ENCODE data around the gene MFGE8.

The MFGE8 gene

DNA sequence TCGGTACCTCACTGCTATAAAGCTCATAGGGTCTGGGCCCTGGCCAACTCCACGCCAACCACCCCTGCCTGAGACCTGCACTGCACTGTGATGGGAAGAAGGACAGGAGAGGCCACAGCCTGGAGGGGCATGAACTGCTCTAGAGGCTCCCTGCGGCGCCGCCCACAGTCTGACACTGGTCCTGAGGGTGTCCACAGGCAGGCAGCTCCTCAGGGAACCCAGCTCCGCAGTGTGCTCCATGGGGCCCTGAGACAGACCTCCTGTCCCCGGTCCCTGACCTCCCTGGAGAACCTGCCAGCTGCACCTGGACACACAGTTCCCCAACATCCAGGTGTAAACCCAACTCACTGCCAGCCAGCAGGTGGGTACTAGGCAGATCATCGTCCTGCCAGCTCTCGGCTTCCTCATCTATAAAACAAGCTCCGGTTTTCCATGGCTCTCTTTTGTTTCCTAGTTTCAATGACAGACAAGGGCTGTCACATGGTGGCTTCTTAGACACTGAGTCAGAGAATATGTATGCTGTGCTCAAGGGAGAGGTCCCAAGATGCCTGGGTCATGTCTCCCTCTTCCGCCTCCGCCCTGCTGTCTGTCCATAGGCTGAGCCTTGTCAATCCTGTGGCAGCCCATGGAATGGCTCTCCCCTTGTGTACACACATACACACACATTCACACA is 12.7 kb downstream of the MFGE8 start:
- DNase-seq (ENCODE audit: low read depth in 1 of 2, low spot score in 1 of 2), result no peak

DNA sequence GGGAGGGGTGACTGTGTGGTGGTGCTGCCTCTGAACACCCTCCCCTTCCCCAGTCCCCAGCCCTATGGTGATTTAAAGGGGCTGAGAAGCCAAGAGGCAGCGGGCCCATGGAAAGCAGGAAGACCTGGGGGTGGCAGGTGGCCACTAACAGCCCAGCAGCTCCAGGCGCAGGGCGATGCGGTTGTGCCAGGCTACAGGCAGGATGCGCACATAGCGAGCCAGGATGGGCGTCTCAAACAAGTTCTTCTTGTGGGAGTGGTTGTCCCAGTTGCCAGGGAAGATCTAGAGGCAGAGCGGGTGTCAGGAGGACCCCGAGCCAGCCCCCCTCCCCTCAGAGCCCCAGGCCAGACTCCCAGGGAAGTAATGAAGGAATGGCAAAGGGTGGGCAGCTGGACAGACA is 13.9 kb downstream of the MFGE8 start:
- DNase-seq (ENCODE audit: low read depth in 1 of 2, low spot score in 1 of 2), result no peak

DNA sequence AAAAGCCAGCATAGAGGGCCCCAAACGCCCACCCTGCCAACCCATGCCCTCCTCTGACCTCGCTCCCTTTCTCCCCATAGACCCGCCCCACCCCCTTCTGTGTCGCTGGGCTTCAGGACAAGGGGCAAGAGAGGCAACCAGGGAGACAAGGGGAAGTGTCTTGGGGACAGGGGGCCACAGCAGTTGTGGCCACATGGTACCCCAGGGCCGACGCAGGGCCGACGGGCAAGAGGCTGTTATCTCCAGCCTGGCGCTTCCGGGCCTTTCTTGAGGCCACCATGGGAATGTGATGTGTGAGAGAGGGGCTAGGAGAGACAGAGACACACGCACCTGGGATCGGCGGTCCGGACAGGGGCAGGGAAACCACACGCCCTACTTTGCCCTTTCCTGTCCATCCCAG is 14.4 kb downstream of the MFGE8 start:
- no peak for DNase-seq (ENCODE audit: low read depth in 1 of 2, low spot score in 1 of 2)

DNA sequence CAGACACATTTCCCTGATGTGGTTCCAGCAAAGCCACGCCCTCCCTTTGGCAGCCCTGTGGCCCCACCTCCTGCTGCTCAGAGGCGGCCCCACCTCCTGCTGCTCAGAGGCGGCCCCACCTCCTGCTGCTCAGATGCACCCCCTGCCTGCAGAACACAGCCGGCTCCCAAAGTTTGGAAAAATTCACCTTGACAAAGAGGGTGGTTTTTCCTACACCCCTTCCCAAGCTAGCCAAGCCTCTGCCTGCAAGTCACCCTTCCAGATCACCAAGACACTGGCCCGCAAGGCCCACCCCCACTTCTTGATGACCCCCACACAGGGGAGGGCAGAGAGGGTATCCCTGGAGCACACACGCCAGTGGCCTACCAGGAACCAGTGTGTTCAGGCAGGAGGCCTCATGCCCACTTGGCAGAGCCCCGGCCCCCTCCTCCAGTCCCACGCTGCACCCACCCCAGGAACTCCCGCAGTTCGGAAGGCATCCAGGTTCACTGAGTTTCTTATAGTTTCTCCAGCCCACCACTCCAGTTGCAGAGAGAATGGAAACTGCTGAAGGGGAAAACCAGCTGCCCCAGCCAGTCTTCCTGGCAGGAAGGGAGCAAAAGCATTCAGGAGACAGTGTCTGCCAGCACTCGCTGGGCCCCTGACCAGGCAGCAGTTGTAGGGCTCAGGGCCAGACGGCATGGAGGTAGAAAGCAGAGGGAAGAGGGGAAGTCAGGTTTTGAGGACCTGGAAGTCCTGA is 15.6 kb downstream of the MFGE8 start:
- DNase-seq (ENCODE audit: low read depth in 1 of 2, low spot score in 1 of 2), result peak; percentile 61 to 62

GRCh38 chr15:88897142-88897455 is 16.1 kb downstream of the MFGE8 start:
- no peak for DNase-seq (ENCODE audit: low read depth in 1 of 2, low spot score in 1 of 2)

- DNase-seq (ENCODE audit: low read depth in 1 of 2, low spot score in 1 of 2), result no peak
Measured at GRCh38 chr15:88896333-88897033, 16.7 kb downstream of the MFGE8 start.

GRCh38 chr15:88894819-88895767 is 18.1 kb downstream of the MFGE8 start, which contains the start of gene HAPLN3:
Gene HAPLN3, minus strand, starts transcription at chr15:88895544. Its CDS starts 8,246 bp downstream, at chr15:88887298.
- peak; percentile 27 to 32 for DNase-seq (ENCODE audit: low read depth in 1 of 2, low spot score in 1 of 2)

GRCh38 chr15:88894348-88894818 is 18.8 kb downstream of the MFGE8 start:
- peak; percentile 71 to 82 for DNase-seq (ENCODE audit: low read depth in 1 of 2, low spot score in 1 of 2)

DNA sequence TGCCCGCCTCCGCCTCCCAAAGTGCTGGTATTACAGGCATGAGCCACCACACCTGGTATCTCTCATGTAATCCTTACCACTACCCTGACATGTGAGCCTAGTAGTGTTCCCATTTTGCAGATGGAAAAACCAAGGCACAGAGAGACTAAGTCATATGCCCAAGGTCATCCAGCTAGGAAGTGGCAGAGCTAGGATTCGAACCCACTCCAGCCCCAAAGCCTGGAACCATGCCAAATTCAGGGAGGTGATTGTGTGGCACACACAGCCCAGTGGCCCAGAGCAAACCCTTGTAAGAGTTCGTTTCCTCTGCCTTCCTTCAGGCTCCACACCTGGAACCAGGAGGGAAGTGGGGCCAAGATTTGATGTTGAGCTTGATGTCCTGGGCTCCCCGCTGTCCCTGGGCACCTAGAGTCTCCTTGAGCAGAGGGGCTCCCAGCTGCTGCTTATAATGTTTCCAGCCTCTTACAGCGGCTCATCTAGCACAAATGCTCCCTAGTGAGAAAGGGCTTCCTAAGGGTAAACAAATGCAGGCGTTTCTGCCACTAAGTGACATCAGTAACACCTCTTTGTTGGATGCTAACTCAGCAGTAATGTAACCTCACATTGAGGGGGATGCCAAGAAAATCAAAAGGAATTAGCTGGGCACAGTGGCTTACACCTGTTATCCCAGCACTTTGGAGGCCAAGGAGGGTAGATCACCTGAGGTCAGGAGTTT is 21.5 kb downstream of the MFGE8 start:
- no peak for DNase-seq (ENCODE audit: low read depth in 1 of 2, low spot score in 1 of 2)

DNA sequence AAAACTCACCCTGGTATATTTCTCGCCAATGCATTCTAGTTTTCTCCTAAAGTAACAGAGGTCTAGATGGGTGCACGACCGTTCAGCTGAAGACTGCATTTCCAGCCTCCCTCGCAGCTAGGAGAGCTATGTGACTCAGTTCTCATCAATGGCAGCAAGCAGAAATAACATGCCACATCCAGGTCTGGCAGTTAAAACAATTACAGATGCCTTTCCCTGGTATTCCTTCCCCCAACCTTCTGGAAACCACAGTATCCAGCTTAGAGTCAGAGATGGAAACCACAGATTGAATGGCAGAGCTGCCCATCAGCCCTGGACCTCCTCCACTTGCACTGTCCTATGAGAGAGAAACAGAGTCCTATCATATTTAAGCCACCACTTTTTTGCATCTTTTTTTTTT is 22.7 kb downstream of the MFGE8 start:
- no peak for DNase-seq (ENCODE audit: low read depth in 1 of 2, low spot score in 1 of 2)

DNA sequence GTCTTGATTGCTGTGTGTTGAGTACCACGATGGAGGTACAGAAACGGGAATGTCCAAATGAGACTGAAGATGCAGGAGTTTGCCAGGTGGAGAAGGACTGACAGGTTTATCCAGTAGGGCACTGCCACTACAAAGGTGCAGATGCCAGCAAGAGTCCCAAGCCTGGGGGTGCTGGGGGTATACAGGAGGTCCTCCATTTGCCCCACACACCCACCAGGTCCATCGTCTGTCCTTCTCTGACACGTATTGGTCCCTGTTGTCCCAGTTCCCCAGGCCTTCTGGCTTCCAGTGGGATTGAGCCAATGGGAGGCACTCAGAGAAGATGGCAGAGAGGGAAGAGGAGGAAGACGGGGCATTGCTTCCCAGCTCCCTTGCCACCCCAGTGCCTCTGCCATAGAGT is 24.5 kb downstream of the MFGE8 start:
- no peak for DNase-seq (ENCODE audit: low read depth in 1 of 2, low spot score in 1 of 2)

- DNase-seq (ENCODE audit: low read depth in 1 of 2, low spot score in 1 of 2), result no peak
Measured at GRCh38 chr15:88887068-88887580, 26.1 kb downstream of the MFGE8 start.

GRCh38 chr15:88882785-88883184 is 30.4 kb downstream of the MFGE8 start:
- no peak for DNase-seq (ENCODE audit: low read depth in 1 of 2, low spot score in 1 of 2)

- DNase-seq (ENCODE audit: low read depth in 1 of 2, low spot score in 1 of 2), result no peak
Measured at GRCh38 chr15:88881775-88882174, 31.4 kb downstream of the MFGE8 start.

GRCh38 chr15:88880944-88881740 is 32.0 kb downstream of the MFGE8 start:
- no peak for DNase-seq (ENCODE audit: low read depth in 1 of 2, low spot score in 1 of 2)

DNA sequence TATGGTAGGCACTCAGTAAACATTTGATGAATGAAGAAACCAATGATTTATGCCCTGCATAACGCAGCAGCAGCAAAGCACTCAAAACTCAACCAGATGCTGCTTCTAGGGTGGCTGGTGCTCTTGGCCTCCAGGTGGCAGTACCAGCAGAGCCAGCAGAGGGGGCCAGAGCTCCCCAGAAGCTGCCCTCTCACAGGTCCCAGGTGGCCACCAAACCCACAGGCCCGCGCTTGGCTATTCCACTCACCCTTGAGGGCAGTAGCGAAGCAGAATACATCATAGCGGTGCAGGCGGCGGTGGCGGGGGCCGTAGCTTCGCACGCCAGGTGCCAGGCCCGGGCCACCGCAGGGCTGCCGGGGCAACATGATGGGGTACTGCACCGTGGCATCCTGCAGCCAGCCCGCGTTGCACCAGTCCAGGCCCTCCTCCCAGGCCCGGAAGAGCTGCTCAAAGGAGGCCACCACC is 34.4 kb downstream of the MFGE8 start:
- DNase-seq (ENCODE audit: low read depth in 1 of 2, low spot score in 1 of 2), result no peak

- no peak for DNase-seq (ENCODE audit: low read depth in 1 of 2, low spot score in 1 of 2)
Measured at GRCh38 chr15:88877906-88878305, 35.3 kb downstream of the MFGE8 start.

GRCh38 chr15:88877415-88877814 is 35.8 kb downstream of the MFGE8 start:
- DNase-seq (ENCODE audit: low read depth in 1 of 2, low spot score in 1 of 2), result no peak

GRCh38 chr15:88876573-88876972 is 36.6 kb downstream of the MFGE8 start:
- DNase-seq (ENCODE audit: low read depth in 1 of 2, low spot score in 1 of 2), result no peak

Measured in activated T-helper 1 cell treated with anti-CD3 and anti-CD28 coated beads, Interleukin-2, amount 50 U/mL, for 16 hours (primary cell).